MCF 10A (cell line): Measurements from ENCODE around the gene HDAC7. TPM values are rescaled to one million over a fixed set of nuclear protein-coding genes. Genes with fewer than 3 reads are reported as not detected.

Source experiments
- BruUV-seq: library from RNA; stranded (reverse); fragments of 400-500 nt; replicated peaks from 2 replicates; lab custom pipeline; 2021; lab: Mats Ljungman, UMichigan
- CTCF ChIA-PET: fragments of 300-600 bp; sonication (Branson Sonifier 250); formaldehyde crosslinking; extraction: SDS; loops from one replicate; lab custom pipeline; 2021; ENCODE audit warnings: antibody characterized with exemption, inconsistent platforms; lab: Yijun Ruan, JAX
- POLR2A ChIA-PET: fragments of 300-600, 350-650 bp; sonication (Branson Sonifier 250); formaldehyde crosslinking; extraction: SDS; loops from one replicate; lab custom pipeline; 2020; ENCODE audit warnings: antibody characterized with exemption, inconsistent platforms; lab: Yijun Ruan, JAX
- DNase-seq: peaks from one replicate; pipeline ENCODE4 v3.0.0-alpha.2; 2018; ENCODE audit not compliant: unreplicated experiment
- H3K27ac Mint-ChIP-seq: one replicate; pipeline ENCODE4 v1.8.0; 2022; ENCODE audit warnings: mild to moderate bottlenecking, low read depth, mixed read lengths; ENCODE audit not compliant: unreplicated experiment
- H3K27me3 Mint-ChIP-seq: one replicate; pipeline ENCODE4 v1.8.0; 2022; ENCODE audit warnings: mixed read lengths; ENCODE audit not compliant: insufficient read depth, unreplicated experiment
- H3K36me3 Mint-ChIP-seq: one replicate; pipeline ENCODE4 v1.8.0; 2022; ENCODE audit warnings: mild to moderate bottlenecking, moderate library complexity, mixed read lengths; ENCODE audit not compliant: insufficient read depth, unreplicated experiment
- H3K4me1 Mint-ChIP-seq: one replicate; pipeline ENCODE4 v1.8.0; 2022; ENCODE audit warnings: mixed read lengths; ENCODE audit not compliant: insufficient read depth, unreplicated experiment
- H3K4me3 Mint-ChIP-seq: one replicate; pipeline ENCODE4 v1.8.0; 2022; ENCODE audit warnings: mild to moderate bottlenecking, moderate library complexity, mixed read lengths; ENCODE audit not compliant: unreplicated experiment
- H3K9me3 Mint-ChIP-seq: one replicate; pipeline ENCODE4 v1.8.0; 2022; ENCODE audit warnings: mixed read lengths; ENCODE audit not compliant: unreplicated experiment
- intact Hi-C: fragments of 100-400 bp; cut with micrococcal nuclease; formaldehyde crosslinking; loops from 2 replicates; pipeline ENCODE4 v1.14.1; 2022
- total RNA-seq: library from RNA; stranded (reverse); gene quantifications from 2 replicates; pipeline ENCODE4 v1.2.3, GENCODE V29; 2022
- TF ChIP-seq, protein P1 (sequence below): fragments of 200-600 bp; IDR thresholded peaks from one replicate; pipeline ENCODE4 v1.8.0; 2022; ENCODE audit warnings: antibody characterized with exemption, mild to moderate bottlenecking; ENCODE audit not compliant: unreplicated experiment

The HDAC7 gene
- total RNA-seq, 1 experiment from 2014 or later: 80.1 TPM

DNA sequence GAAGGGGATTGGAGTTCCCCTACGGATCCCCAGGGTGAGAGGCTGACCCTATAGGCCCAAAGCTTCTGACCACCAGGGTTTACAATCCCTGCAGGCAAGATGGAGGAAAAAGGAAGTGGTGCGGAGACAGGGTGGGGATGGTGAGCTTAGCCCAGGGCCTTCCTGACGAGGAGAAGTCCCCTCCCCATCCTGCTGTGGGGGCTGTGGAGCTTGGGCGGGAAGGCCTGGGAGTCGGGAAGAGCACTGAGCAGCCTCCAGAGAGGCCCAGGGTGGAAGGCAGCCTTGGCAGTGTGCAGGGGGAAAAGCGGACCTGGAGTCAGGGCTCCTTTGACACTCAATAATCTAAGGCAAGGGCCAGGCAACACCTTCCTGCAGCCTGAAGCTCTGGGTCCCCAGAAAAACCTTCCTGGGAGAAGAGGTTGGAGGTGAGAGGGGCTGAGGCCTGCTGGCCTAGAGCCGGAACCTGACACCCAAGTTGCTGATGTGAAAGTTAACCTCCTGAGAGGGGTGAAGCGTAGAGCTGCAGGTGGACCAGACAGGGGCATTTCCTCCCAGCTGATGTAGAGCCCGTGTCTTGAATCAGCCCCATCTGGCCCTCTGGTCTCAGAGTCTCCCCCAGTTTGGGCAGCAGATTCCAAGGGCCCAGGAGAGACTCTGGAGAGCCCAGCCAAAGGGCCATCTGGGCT is 6.0 kb downstream of the HDAC7 start:
- BruUV-seq: no TSS peak
- Mint-ChIP-seq H3K4me1 (peaks cover 77% of the 10 kb centered on the region), H3K27me3 (no peaks in the 10 kb centered on the region), H3K4me3 (peak overlapping the region; percentile 68), H3K36me3 (no peaks in the 10 kb centered on the region), H3K9me3 (no peaks in the 10 kb centered on the region), H3K27ac (peak overlapping the region; percentile 85)
- intact Hi-C loops: no loop called here
- ChIA-PET POLR2A (interaction anchor here (0.5 to 3.5 kb wide), 11 partner anchors 8 to 1924 kb away, joined by 3 to 35 read pairs (median 5); no protein-coding TSS in a partner anchor), CTCF (interaction anchor here (0.6 to 7.8 kb wide), 13 partner anchors 9 to 593 kb away, joined by 3 to 72 read pairs (median 4); no protein-coding TSS in a partner anchor)
- TF ChIP-seq, protein P1, sequence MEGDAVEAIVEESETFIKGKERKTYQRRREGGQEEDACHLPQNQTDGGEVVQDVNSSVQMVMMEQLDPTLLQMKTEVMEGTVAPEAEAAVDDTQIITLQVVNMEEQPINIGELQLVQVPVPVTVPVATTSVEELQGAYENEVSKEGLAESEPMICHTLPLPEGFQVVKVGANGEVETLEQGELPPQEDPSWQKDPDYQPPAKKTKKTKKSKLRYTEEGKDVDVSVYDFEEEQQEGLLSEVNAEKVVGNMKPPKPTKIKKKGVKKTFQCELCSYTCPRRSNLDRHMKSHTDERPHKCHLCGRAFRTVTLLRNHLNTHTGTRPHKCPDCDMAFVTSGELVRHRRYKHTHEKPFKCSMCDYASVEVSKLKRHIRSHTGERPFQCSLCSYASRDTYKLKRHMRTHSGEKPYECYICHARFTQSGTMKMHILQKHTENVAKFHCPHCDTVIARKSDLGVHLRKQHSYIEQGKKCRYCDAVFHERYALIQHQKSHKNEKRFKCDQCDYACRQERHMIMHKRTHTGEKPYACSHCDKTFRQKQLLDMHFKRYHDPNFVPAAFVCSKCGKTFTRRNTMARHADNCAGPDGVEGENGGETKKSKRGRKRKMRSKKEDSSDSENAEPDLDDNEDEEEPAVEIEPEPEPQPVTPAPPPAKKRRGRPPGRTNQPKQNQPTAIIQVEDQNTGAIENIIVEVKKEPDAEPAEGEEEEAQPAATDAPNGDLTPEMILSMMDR: no peak
- no peak for DNase-seq

DNA sequence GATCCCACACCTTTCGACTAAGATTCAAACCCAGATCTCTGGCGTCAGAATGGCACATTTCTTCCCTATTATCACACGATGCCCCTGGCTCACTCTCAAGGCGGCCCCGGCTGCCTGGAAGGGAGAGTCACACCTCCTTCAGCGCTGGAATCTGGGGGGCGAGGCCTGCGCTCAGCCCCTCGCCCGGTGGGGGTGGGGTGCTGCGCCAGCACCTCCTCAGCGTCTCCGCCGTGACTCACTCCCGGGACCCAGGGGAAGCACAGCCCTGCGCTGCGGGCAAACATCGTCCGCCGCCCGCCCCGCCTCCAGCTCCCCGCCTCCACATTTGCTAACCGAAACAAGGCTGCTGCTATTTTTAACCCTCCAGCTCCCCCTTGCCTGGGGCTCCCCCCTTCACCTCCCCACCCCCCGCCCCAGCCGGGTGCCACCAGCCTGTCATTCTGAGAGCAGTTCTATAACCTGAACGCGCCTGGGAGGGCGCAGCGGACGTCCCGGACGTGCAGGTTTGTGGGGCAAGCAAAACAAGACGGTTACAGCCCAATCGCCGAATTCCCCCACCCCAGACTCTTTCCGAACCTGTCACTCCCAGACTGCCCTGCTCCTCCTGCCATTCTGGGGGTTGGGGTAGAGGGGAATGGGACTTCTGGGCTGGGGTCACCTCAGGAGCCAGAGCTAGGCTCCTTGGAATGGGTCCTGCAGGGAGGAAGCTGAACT is 6.7 kb downstream of the HDAC7 start:
- ChIA-PET POLR2A (interaction anchor here (0.5 to 3.5 kb wide), 12 partner anchors 9 to 1923 kb away, joined by 3 to 35 read pairs (median 5); no protein-coding TSS in a partner anchor), CTCF (interaction anchor here (0.6 to 7.8 kb wide), 16 partner anchors 9 to 592 kb away, joined by 3 to 72 read pairs (median 4); no protein-coding TSS in a partner anchor)
- DNase-seq: peak; percentile 85
- TF ChIP-seq, protein P1: no peak
- Mint-ChIP-seq H3K27ac (peak overlapping the region; percentile 85), H3K27me3 (no peaks in the 10 kb centered on the region), H3K4me3 (peak overlapping the region; percentile 68), H3K4me1 (peaks cover 75% of the 10 kb centered on the region), H3K36me3 (no peaks in the 10 kb centered on the region), H3K9me3 (no peaks in the 10 kb centered on the region)
- intact Hi-C loops: no loop called here
- no TSS peak for BruUV-seq

DNA sequence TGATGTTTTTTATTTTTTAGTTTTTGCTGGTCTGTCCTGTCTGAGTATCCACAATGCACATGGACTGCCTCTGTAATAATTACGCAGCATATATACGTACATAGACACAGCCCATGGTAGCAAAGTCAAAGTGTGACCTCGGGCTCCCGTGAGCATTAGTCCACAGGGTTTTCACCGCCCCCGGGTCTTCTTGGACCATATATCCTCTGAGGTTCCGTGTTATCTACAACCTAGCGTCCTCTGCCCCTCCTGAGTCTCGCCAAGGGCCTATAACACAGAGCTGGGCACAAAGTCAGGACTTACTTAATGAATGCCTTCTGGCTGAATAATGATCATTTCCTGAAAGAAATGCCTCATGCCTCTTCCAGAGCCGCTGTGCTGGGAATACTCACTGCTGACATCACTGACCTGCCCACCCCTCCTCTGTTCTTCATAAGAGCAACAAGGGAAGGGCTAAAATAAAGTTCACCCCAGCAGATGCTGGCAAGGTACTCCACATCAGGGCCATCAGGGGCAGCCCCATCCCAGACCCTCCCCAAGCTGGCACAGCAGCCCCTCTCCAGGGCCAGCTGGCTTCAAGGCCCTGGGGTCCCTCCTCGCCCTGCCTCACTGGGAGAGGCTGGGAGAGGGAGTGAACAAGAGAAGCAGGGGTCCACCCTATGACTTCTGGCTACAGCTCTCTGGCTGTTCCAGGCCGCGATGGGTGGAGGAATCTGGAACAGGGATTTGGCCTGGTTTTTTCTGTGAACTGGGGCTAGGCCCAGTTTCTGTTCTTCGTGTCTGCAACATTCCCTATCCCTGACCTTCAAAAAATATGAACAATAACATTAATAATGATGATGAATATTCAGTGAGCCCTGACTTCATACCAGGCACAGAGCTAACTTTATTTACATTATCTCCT is 7.9 kb downstream of the HDAC7 start:
- Mint-ChIP-seq H3K4me1 (peaks cover 64% of the 10 kb centered on the region), H3K9me3 (no peaks in the 10 kb centered on the region), H3K4me3 (no peak overlapping the region), H3K36me3 (no peaks in the 10 kb centered on the region), H3K27ac (peak overlapping the region; percentile 91), H3K27me3 (no peaks in the 10 kb centered on the region)
- TF ChIP-seq, protein P1: no peak
- CTCF ChIA-PET: interaction anchor here (0.5 to 7.8 kb wide), 10 partner anchors 9 to 940 kb away, joined by 3 to 72 read pairs (median 3); no protein-coding TSS in a partner anchor
- no TSS peak for BruUV-seq
- intact Hi-C loops: no loop called here
- DNase-seq: peak; percentile 66
- POLR2A ChIA-PET: interaction anchor here (1.0 to 3.5 kb wide), 9 partner anchors 10 to 42 kb away, joined by 3 to 35 read pairs (median 9); no protein-coding TSS in a partner anchor
